ENCODE results near the gene RFX4. TPM values are rescaled to one million over a fixed set of nuclear protein-coding genes. Genes with fewer than 3 reads are reported as not detected.

Gene RFX4
- not detected for total RNA-seq

DNA sequence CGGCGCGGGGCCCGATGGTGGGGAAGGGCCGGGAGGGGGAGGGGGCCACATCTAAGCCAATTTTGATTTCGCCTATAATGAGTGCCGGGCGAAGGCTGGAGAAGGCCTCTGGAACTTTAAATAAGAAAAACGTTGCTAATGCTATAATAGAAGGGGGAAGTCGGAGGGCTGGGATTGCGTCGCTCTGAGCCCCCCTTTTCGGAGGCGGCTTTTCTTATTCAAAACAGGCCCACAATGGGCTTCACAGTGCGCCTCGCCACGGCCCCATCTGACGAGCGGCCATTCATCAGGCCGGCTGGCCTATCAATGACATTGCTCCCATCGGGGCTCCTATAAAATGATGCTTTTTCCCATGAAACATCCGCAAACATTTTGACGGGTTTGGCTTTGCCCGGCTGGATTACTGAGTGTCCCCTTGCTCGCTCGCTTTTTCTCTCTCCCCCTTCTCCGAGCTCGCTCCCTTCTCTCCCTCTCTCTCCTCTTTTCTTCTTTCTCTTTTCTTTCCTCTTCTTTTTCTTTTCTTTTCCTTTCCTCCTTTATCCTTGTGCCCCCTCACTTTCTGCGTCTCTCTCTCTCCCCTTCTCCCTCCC lies at the start of gene RFX4:
RFX4 (plus strand) TSS at position 364 of the 590 bp plus-strand sequence. CDS start 317 bp downstream, outside the sequence.
- no peak for DNase-seq

DNA sequence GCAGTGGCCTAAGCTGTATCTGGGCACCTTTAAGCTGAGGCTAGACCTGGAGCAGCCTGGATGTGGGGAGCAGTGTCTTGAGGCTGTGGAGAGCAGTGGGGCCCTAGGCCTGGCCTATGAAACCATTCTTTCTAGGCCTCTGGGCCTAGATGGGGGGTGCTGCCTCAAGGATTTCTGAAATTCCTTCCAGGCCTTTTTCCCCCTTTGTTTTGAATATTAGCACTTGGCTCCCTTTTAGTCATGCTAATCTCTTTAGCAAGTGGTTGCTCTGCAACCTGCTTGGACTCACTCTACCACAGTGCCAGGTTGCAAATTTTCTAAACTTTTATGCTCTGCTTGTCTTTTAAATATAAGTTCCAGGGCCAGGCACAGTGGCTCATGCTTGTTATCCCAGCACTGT lies 41.6 kb upstream of the RFX4 start:
- DNase-seq: no peak

DNA sequence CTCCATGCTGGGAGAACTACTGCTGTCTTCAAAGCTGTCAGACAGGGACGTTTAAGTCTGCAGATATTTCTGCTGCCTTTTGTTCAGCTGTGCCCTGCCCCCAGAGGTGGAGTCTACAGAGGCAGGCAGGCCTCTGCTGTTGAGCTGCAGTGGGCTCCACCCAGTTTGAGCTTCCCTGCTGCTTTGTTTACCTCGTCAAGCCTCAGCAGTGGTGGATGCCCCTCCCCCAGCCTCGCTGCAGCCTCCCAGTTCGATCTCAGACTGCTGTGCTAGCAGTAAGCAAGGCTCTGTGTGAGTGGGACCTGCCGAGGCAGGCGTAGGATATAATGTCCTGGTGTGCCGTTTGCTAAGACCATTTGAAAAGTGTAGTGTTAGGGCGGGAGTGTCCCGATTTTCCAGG lies 31.4 kb upstream of the RFX4 start:
- DNase-seq: no peak

DNA sequence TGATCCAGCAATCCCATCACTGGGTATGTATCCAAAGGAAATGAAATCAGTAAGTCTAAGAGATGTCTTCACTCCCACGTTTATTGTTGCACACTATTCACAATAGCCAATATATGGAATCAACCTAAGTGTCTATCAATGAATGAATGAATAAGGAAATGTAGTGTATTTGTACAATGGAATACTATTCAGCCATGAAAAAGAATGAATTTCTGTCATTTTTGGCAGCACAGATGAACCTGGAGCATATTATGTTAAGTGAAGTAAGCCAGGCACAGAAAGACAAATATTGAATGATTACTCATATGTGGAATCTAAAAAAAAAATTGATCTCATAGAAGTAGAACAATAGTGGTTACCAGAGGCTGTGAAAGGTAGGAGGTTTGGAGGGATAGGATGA lies 30.6 kb upstream of the RFX4 start:
- no peak for DNase-seq

DNA sequence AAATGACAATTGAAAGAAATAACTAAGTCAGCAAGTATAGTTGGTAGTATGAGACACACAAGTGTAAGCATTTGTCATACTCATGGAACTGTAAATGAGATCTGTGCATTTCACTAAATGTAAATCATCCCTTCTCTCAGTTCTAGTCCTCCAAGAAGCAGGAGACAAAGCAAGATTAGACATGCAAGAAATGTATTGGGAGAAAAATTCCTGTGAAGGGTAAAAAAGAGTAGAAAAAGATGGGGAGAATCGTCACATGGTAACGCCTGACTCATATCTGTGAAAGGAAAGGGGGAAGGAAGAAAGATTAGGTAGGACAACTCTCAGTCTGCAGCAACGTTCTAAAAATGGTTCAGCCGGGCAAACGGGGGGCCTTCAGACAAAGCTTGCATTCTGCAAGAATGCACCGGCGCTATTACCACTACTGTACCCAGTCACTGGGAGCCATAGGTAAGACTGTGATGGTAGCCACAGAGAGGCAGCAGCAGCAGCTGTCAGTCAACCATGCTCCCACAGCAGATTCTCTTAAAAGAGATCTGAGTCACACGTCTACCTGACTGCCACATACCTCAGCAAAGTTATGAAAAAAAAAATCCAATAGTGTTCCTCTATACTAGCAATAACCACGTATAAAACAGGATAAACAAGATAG lies 18.0 kb upstream of the RFX4 start:
- DNase-seq: no peak

DNA sequence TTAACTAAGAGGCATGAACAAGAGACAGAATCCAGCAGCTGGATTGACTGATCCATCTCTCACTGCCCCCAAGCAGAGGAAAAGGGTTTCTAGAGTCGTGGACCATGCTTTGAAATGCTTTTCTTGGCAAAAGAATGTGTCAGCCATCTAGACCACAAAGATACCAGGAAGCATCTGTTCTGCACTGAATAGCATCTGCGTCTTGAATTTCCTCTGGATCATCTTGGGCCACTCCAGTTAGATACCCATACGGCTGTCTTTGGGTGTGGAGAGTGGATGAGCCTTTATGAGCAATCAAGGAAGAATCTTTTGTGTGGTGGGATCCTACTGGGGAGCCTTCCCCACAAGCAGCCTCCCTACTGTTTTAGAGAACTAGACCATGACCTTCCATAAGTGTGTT lies 16.0 kb upstream of the RFX4 start:
- DNase-seq: no peak

DNA sequence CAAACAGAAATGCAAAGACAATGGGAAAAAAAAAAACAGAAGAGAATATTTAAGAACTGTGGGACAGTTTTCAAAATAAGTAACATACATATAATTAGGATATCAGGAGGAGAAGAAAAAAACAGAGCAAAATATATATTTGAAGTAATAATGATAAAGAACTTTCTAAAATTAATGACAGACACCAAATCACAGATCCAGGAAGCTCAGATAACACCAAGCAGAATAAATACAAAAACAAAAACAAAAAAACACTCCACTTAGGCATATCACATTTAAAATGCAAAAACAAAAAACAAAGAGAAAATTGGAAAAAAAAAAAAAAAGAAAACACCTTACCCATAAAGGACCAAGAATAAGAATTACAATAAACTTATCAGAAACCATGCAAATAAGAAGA lies 9.6 kb upstream of the RFX4 start:
- no peak for DNase-seq

DNA sequence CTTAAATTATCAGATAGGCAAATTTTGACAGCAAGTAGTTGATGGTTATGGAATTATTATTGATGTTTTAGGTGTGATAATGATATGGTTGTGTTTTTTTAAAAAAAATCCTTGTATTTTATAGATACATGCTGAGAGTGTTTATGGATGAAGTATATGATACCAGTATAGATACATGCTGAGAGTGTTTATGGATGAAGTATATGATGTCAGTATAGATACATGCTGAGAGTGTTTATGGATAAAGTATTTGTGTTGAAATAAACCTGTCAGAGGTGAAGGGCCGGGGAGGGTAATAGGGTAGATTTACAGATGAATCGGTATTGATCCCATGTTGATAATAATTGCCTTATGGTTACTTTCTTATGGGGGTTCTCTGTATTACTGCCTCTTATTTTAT lies 6.0 kb upstream of the RFX4 start:
- no peak for DNase-seq

DNA sequence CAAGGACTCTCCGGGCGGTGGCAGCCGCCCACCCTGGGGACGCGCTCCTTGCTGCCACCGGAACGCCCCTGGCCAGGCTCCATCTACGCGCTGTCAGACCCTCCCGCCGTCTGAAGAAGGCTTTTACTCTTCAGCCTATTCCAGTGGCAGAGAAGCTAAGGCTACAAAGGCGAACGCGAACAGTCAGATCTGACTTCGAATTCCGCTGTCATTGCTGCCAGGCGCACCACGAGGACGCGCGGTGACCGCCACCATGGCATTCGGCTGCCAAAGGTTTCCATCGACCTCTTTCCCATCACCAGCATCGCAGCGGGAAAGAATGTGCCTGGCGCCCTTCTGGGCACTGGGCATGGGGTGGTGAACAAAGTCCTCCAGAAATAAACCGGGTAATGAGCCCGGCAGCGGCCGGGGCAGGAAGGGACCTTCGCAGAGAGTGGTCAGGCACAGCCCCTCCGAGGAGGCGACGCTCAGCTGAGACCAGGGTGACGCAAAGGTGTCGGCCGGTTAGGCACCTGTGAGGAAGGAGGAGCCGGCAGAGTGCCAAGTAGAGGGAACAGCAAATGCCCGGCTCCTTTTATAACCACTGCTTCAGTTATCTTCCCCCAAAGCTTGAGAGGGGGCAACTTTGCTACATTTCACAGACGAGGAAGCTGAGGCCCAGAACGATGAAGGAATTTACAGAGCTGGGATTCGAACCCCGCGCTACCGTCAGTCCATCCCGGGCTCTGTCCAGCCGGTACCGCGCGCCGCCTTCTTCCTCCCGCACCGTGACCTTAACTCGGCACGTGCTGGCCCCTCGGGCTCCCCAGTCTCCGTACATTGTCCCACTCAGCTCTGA lies 1.9 kb upstream of the RFX4 start:
- no peak for DNase-seq

DNA sequence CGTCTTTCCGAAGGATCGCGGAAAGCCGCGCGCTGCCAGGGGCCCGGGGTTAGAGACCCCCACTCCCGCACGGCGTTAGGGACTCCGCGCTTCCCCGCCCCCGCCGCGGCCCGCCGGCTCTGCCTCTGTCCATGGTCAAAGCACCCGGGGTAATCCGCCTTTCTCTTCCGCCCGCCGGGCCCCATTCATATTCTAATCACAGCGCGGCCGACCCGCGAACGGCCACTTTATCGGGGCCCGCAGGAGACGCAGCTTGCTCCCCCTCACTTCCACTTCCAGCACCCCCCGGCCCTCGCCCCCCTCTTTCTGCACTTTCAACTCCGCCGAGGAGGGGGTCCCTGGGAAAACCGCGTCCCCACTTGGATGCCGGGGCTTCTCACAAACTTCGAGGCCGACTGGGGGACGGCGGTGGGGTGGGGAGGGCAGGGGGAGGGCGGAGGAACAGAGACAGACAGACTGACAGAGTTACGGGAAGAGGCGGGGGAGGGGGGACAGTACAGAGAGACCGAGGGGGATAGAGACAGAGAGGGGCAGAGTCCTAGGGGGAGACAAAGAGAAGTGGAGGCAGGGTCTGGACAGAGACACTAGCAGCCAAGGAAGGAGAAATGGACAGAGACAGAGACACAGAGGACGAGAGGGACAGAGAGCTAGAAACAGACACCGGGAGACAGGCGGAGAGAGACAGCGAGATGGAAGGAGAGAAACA lies 1.1 kb upstream of the RFX4 start:
- DNase-seq: no peak

DNA sequence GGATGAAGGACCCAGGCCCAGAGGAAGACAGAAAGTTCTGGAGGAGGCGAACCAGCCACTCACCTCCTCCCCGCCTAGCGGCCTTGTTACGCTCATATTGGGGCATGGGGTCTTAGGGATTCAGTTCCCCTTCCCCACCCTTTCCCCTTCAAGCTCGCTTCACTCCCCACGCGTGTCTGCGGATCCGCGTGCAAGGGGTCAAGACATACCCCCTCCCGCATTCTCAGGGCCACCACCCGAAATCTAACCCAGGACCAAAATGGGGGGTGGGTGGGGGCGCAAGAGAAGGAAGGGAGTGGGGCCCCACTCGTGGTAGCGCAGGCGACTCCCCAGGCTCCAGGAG lies 584 bp upstream of the RFX4 start:
- no peak for DNase-seq

DNA sequence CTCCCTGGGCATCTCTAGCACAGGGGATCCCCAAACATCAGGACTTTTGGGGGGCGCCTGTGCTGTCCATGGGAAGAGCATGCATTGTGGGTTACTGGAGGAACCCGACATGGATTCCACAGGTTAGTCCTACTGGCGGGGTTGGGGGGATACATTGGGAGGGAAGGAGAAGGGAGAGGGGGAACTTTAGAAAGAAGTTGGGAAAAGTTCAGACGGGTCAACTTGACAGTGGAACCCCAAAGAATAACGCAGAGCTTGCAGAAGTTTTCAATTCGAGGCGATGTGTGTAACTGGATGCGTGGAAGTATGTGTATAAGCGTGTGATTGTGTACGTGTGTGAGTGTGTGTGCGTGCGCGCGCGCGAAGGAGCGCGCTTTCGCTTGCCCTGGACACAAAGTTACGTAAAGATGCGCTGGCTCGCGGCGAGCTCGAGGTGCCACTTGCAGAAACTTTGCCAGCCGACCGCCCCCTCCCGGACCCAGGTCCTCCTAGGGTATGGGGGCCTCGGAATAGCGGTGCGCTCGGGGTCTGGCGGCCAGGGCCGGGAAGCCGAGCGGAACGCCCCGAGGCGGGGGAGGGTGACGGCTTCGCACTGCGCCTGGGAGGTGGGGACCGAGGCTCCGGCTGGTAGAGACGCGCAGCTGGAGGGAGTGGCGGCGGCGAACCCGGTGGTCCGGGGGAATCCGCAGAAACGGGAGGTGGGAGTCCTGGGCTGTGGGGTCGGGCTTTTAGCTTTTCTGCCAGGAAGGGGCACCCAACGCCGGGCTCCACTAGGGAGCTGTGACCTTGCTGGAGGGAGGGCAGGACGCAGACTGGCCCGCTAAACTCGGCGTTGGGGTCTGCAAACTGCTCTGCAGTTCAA lies 669 bp downstream of the RFX4 start:
- no peak for DNase-seq

DNA sequence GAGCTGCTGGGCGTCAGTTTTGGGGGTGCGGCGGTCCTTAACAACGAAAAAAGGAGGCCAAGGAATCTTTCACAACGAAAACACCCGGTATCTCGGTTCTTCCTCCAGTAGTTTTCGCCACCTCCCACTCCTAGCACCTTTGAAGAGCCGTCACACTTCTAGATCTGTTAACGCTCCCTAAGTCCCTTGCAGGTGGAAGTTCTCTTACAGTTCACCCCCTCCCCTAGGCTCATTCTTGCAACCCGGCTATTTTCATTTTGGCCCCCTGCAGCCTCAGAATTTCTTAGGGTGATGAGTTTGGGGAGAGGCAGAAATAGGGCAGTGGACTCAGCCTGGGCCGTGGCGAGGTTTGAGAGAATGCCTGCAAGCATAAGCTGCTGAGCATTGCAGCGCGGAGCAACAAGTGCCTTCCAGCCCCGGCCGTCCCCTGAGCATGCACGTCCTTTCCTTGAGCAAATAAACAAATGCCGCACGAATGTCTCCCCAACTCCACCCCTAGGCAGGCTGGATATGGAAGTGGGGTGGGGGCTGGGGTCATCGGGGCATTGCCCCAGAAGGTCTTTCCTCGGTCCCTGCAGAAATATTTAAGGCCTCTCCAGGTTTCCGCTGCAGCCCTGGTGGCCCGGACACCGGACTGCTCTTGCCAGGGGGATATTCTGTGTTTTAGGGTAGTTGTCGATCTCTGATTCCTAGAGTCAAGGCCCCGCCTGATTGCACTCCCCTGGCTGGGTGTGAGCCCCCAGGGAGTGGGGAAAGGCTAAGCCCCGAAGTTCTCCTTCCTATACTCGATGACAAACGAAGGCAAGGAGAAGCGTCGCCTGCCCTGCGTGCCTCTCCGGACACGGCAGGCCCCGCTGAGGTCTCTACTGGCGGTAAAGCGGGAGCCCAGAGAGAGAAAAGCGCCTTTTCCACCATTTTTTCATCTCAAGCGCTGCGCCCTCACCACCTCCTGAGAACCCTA lies 1.6 kb downstream of the RFX4 start:
- DNase-seq: no peak

DNA sequence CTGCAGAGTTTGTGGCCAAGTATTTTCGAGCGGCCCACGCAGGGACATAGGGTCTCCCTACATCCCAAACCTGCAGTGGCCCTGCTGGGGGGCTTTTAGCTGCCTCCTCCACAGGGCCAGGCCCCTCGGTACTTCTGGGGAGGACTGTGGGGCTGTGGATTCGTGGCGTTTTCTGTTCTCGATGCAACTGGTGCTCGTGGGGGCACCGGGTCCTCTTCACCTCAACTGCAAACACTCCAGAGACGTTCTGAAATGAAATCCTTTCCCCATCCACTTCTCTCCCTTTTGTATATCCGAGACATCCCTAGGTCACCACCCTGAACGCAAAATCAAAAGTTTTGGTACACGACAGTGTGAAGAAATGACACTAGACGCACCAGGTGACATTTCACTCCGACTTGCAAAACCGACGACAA lies 2.3 kb downstream of the RFX4 start:
- DNase-seq: no peak

DNA sequence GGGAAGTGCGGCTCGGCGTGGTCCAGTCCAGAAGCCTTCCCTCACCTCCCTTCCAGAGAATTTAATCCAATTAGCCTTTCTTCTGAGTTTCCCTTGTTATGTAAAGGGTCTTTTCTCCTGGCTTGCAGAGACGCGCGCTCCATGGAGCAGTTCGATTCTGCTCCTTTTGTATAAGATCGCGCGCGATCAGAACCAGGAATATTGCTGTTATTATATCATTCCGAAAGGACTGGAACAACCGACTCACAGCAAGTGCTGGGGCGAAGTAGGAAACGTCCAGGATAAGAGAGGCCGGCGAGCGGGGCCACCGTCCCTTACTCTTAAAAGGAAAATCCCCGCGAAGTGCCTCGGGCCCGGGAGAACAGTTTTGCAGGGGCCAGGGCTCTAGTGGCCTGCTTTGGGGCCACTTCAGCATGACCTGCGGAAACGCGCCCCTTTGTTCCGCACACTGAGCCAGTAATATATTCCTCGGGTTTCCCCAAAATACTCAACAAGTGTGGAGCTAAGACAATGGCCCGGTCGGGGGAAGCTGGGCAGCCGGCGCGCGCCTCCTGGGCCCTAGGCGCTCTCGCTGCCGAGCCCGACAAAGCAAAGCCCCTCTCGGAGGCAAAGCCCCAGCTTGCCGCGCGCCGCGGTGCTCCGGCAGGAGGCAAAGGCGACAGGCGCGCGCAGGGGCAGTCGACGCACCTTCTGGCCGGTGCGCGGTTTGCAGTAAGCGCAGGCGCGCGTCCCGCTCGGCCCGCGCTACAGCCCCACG lies 2.9 kb downstream of the RFX4 start:
- no peak for DNase-seq

DNA sequence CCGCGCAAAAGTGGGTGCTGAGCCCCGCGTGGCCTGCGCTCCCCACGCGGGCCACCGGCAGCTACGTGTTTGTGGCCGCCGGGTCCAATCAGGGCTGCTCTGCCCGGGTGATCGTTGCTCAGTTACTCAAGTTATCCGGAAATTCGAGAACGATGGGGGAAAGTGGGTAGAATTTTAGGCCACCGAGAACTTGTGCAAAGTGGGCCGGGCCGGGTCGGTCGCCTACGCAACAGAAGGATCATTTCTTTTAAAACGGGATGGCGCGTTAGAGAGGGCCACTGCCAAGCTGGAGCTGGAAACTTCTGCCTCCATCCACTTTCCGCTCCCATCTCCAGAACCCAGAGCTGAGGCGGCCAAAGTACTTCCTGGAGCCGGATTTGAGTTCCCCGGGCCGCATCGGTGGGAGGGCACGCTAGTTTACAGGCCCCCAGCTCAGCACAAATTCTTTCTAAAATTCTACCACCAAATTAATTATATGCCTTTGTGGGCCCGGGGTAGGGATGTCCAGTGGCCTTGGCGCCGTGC lies 3.5 kb downstream of the RFX4 start:
- DNase-seq: no peak

DNA sequence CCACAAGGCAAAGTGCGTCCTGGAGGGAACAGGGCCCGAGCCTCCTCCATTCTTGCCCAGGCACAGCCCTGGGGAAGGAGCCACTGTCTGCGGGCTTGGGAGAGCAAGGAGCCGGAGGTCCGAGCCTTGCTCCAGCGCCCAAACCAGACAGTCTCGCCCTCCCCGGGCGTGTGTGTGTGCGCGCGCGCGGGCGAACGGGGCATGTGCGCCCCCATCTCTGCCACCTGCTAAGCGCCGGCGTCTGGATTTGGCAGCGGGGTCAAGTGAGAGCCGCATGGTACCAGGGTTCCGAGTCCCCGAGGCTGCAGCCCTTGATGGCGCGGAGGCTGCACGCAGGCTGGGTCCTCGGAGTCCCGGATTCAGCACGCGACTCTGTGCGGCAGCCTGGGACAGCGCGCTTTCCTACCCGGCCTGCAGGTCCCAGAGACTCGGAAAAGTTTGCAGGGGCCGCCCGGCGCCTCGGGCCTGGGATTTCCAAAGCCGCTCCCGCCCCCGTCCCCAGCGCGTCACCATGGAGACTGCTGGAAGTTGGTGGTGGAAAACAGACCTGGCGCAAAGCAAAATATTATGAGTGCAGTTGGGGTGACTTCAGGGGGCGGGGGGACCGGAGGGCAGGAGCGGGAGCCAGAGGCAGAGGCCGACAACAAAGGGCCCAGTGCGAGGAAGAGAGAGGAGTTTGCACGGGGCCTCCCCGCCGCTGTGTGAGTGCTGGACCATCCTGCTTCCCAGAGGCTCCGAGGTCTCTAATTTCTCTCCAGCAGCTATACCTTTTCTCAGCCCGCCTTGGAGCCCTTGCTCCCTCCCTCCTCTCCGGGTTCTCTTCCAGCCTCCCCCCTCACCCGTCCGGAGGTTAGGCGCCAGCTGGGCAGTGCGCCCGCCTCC lies 4.2 kb downstream of the RFX4 start:
- no peak for DNase-seq

DNA sequence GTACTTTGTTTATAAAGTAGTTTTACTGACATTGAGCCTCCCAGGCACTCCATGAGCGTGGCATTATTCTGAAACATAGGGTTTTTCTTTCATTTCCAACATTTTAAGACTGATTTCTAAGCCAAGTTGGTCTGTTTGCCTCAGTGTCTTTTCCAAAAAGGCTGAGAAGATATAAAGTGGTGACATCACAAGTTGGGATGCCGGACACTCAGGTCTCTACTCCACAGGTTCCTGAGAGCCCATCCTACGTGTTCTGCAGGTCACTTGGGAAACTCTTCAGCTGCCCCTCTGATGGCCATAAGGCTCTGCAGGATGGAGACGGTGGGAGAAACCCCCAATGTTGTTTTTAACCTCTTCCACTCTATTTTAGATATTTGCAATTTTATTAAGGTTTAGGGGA lies 6.0 kb downstream of the RFX4 start:
- DNase-seq: no peak

DNA sequence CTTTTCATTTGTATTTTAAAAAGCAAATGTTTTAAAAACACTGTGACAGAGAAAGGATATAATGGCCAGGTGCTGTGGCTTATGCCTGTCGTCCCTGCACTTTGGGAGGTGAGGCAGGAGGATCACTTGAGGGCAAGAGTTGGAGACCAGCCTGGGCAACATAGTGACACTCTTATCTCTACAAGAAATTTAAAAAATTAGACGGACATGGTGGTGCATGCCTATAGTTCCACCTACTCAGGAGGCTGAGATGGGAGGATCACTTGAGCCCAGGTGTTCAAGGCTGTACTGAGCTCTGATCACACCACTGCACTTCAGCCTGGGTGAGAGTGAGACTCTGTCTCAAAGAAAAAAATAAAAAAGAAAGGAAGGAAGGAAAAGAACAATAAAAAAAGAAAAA lies 7.8 kb downstream of the RFX4 start:
- DNase-seq: no peak

Data from skin of body (tissue), 2 donors.